GDM1 (cell line): Measurements from ENCODE around the gene SCAMP1.
"Not testable (repeated sequence)": the region's sequence is repeated elsewhere in the genome, so short reads cannot be mapped to it uniquely, and the experiment has no call there.

Experiments used
- DNase-seq: peaks from one replicate; lab custom pipeline; 2025; lab: John Stamatoyannopoulos, UW

The SCAMP1 gene

DNA sequence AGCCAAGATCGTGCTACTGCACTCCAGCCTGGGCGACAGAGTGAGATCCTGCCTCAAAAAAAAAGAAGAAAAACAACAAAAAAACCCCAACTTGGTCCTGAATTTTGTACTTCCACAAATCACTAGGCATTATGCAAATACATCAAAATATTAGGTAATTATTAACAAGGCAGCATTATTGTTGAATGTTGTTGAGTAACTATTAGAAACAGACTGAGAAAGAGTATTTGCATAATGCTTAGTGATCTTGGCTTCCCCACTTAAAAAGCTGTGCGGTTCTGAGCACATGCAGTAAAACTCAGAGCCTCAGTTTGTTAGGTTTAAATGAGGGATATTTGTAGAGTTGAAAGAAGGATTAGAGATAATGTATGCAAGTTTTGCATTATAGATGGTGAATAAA lies 64.2 kb downstream of the SCAMP1 start:
- no peak for DNase-seq

DNA sequence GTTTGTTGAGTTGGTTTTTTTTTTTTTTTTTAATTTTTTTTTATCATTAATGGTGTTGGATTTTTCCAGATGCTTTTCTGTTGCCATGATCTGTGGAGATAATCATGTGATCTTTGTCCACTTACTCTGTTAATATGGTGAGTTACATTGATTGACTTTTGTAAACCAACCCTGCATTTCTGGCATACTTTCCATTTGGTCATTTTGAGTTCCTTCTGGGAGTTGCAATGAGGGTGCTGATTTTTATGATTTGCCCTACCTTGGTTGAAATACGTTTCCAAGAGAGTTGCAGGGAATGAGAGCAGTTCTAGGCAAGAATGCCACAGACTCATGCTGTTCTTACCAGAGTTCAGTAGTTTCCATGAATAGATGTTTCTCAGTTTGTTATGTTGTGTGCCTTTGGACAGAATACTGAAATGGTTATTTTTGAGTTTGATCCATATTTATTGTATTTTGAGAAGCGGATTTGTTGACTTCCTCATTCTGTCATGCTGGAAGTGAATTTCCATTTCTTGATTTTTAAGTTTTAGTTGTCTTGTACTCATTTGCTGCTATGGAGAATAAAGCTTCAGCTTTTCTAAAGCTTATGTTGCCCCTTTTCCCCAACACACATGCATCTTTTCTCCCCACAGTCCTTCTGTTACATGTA lies 69.0 kb downstream of the SCAMP1 start:
- DNase-seq = no peak

DNA sequence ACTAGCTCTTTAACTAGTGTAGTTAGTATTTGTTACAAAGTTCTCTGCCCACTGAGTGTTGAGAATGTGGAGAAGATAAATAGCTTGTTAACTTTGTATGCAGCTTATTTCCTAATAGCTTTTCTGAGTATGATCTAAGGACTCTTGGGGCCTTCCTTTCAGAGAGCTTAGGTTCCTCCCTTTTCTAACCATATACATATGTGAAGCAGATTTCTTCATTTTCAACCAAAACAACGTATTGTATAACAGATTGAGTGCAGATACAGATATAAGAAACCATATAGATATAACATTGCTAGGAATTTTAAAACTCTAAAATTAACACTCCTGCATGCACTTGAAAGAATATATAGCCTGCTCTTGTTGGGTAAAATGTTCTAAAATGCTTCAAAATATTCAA lies 70.4 kb downstream of the SCAMP1 start:
- DNase-seq = no peak

DNA sequence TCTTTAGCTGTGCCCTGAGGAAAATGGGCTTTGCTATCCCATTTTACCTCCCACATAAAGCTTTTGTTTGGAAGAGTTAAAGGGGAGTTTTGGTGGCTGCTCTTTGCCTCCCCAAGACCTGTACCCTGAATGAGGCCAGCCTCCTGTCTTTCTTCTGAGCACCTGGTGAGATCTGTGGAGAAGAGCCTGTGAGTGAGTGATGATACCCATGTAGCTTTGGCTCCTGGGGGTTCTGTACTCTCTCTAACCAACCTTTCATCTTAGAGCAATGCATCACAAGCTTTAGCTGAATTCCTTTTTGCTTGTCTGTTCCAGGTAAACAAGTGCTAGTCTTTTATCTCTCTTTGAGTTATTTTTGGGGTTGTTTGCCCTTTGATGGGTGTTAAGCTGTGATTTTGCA lies 73.6 kb downstream of the SCAMP1 start:
- no peak for DNase-seq

DNA sequence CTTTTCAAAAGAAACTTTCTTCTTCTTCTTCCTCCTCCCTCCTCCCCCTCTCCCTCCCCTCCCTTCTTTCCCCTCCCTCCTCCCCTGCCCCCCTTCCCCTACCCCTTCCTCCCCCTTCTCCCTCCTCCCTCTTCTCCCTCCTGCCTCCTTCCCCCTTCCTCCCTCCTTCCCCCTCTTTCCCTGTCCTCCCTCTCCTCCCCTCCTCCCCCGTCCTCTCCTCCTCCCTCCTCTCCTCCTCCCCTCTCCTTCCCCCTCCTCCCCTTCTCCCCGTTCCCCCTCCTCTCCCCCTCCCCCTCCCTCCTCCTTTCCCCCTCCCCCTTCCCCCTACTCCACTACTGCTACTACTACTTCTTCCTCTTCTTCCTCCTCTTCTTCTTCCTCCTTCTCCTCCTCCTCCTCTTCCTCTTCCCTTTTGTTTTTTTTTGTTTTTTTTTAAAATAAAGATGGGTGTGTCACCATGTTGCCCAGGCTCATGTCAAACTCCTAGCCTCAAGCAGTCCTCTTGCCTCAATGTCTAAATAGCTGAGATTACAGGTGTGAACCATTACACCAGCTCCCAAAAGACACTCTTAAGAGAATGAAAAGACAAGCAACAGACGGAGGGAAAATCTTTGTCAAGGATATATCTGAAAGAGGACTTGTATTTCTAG lies 87.5 kb downstream of the SCAMP1 start:
- DNase-seq = no peak

DNA sequence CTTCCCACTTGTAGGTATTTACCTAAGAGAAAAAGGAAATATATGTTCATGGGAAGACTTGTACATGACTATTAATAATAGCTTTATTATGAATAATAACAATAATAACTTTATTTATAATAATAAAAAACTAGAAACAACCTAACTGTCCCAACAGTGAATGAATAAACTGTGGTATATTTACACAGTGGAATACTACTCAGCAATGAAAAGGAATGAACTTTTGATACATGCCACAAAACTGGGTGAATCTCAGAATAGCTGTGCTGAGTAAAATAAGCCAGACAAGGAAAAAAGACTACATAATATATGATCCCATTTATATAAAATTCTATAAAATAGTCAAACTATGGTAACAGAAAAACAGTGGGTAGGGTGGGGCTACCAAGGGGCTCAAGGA lies 88.7 kb downstream of the SCAMP1 start:
- DNase-seq = no peak

DNA sequence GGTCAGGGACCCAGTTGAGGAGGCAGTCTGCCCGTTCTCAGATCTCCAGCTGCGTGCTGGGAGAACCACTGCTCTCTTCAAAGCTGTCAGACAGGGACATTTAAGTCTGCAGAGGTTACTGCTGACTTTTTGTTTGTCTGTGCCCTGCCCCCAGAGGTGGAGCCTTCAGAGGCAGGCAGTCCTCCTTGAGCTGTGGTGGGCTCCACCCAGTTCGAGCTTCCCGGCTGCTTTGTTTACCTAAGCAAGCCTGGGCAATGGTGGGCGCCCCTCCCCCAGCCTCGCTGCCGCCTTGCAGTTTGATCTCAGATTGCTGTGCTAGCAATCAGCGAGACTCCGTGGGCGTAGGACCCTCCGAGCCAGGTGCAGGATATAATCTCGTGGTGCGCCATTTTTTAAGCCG lies 97.1 kb downstream of the SCAMP1 start:
- DNase-seq = not testable (repeated sequence)

DNA sequence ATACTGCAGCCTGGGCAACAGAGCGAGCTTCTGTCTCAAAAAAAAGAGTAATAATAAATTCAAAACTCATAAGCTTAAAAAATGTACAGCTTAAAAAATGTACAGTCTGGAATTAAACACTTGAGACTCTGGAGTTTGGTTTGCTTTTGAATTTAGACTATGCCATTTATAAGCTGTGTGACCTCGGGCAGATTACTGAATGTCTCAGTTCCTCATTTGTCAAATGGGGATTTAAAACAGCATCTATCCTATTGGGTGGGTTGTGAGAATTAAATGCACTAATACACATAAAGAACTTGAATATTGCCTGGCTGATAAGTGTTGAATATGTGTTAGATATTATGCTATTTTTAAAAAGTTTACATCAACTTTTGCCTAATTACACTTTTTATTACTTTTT lies 98.4 kb downstream of the SCAMP1 start:
- DNase-seq = no peak

DNA sequence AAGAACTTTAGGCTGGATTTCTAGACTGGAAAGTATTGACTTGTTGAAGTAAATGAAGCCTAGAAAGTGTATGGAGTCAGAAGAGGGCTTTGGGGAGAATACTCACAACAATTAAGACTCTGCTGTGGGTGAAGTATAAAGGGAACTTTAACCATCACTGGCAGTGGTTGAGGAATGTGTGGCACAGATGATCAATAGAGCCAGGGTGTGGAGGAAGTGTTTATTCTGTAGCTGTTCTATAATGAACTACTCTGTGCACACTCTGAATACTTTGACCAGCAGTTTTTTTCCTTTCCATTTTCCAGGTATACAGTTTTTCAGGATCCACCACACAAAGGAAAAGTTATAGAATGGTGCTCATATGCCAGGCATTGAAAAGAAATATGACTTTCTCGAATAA lies 106.7 kb downstream of the SCAMP1 start:
- no peak for DNase-seq

DNA sequence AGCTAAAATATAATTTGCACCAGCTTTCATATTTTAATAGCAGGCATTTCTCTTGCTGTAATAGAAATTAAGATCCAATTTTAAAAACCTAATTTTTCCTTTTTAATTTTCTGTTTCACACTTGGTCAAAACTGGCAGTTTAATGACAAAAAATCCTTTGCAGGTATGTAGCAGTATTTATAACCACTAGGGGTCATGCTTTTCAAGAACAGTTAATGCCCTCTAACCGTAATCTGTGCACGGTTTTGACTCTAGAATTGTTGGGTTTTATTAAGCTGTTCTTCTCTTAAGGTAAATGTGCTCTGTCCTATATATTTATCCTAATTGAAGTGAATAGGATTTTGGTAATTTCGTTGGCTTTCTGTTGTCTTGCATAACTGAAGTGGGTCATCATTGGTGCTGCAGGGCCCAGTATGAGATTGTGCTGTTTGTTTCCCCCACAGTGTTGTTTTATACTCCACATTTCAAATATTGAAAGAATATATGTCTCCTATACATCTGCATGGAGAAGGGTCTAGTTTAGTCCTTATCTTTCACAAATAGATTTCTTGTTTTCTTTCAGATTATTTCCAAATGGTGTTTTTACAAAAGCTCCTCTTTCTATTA lies 107.4 kb downstream of the SCAMP1 start:
- DNase-seq = peak; percentile 16

DNA sequence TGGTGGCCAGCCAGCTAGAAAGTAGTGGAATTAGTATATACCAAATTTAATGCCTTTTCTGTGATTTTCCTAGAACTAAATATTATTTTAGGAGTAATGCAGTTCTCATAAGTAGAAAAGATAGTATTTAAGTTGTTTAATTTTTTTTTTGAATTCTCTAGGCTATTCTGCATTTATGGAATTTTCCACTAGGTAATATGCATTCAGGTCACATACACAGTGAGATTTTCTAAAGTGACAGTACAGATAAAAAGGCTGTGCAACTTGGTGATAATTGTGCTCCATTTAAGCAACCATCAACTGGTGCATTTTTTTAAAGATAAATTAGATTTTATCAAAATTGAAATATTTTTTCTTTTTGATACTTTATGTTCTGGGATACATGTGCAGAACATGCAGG lies 111.5 kb downstream of the SCAMP1 start:
- no peak for DNase-seq

DNA sequence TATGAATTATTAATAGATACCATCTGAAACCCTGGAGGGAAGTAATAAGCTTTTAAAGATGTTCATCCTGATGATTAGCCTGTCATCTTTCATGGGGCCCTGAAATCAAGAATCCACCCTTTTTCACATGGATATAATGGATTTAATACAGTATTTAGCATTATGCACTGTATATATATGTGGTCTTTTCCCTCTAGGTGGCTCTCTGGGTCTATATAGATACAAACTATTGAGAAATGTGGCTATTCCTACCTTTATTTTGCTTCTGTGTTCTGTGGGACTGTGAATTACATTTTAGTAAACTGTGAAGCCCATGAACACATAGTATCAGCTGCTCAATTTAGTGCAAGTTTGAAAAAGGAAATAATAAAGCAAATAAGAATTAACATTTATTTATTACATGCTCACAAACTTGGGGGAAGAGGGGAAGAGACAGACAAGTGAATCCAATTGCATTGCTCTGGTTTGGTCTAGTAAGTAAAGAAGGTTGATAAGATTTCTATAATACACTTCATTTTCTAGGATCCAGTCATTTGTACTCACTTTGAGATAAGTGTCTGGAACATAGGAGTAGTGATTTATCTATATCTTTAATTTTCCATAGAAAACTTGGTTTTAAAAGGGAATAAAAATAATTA lies 112.2 kb downstream of the SCAMP1 start:
- DNase-seq = no peak

DNA sequence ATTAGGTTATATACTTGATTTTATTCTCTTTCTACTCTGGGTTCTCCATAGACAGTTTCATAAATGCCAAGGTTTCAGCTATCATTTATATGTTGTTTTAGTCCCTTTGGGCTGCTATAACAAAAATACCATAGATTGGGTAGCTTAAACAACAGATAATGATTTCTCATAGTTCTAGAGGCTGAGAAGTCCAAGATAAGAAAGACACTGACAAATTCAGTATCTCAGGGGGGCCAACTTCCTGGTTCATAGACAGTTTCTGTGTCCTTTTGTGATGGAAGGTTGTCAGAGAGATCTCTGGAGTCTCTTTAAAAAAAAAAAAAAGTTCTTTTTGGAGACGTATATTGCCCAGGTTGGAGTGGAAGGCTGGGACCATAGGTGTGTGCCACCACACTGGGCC lies 113.3 kb downstream of the SCAMP1 start:
- no peak for DNase-seq

DNA sequence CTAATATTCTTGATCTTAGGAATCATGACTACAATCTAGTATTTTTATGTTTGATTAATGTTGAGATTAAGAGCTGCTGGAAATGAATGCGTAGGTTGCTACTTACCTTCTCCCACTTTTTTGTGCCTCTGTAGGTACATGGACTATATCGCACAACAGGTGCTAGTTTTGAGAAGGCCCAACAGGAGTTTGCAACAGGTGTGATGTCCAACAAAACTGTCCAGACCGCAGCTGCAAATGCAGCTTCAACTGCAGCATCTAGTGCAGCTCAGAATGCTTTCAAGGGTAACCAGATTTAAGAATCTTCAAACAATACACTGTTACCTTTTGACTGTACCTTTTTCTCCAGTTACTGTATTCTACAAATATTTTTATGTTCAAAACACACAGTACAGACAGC lies 115.0 kb downstream of the SCAMP1 start:
- no peak for DNase-seq

DNA sequence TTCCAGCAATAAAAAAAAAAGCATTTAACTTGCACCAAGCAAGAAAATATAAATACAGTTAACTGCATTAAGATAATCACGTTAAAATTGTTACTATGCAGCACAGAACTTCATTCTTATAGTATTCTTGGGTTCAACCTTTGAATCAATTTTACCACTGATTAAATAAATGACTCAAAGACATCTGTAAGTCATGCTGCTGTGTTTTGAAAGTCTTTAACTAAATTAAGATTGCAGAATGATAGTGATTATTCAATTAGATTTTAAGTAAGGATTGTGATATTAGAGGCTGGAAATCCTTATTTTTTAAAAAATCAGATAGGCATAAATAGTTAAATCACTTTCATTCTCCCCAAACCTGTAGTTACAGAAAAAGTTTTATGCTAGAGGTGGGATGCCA lies 116.4 kb downstream of the SCAMP1 start:
- DNase-seq = no peak

DNA sequence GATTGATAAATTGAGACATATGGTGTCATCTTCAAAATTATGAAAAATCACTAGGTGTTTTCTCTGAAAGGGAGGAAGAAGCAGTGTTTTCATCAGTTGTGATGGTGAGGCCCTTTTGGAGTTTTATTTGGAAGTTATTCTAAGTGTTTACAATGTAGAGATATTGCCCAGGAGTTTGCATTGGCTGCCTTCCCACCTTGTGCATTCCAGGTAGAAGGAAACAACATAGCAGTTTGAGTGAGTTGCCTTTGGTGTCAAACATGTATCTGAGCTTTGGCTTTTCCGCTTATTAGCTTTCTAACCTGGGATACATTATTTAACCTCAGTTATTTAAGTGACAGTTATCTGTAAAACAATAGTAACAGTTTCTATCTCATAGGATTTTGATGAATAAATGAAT lies 122.5 kb downstream of the SCAMP1 start:
- no peak for DNase-seq

DNA sequence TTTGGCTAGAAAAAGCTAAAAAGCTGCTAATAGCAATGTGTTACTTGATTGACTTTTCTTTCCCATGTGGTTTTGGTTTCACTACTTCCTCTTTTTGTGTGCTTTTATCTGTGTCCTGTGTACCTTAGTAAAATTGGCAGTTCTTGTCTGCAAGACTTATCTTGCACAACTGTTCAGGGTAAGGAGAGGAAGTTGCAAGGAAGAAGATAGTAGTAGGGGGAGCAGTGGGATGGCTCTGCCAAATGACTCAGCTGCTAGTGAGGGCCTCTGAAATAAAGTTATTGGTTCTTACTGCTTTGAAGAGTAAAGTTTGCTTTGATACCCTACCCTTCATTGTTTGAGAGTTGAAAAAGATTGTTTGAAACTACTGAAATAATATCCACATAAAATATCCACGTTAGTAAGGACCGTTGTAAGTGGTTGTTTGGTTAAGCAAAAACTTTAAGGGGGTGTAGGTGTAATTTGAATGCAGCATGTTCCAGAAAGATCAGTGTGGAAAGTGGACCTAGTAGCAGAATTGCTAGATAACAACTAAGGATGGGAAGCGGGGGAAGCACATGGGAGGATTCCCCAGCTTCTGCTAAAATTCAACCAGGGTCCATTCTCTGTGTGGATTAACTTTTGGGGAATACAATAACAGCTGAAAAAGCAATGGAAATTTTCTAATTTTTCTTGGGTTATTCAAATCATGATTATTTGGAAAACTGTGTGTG lies 123.5 kb downstream of the SCAMP1 start:
- DNase-seq = peak; percentile 91

DNA sequence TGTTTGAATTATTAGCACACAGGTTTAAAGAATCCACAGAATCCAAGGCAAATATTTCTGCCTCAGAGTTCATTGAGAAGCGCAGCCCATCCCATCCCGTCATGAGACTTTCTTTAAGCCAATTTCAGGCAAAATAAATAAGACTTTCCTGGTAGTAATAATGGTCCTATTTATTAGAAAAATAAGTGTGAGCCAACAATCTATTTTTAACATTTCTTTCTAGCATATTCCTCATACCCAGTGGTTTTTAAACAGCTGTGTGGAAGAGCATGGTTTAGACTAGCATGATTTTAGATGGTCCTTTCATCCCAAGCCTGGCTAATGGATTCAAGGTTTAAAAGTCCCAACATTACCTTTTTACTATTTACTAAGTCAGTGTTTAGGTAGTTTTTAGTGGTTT lies 125.8 kb downstream of the SCAMP1 start:
- DNase-seq = no peak

DNA sequence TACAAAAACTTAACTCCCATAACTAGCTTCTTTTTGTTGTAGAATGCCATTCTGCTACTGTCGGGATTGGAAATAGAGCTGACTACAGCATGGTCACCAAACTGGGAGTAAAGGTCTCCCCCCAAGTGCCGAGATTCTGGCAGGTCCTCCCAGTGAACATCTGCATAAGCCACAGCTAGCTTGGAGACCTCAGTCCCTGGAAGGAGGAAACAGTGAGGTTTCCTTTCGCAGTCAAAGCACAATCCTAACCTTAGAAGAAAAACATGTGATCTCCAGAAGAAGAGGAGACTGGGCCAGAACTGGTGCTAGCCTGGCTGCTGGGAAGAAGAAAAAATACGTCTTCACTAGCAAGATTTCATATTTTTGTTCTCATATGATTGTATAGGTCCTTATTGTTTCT lies 127.4 kb downstream of the SCAMP1 start:
- DNase-seq = no peak

DNA sequence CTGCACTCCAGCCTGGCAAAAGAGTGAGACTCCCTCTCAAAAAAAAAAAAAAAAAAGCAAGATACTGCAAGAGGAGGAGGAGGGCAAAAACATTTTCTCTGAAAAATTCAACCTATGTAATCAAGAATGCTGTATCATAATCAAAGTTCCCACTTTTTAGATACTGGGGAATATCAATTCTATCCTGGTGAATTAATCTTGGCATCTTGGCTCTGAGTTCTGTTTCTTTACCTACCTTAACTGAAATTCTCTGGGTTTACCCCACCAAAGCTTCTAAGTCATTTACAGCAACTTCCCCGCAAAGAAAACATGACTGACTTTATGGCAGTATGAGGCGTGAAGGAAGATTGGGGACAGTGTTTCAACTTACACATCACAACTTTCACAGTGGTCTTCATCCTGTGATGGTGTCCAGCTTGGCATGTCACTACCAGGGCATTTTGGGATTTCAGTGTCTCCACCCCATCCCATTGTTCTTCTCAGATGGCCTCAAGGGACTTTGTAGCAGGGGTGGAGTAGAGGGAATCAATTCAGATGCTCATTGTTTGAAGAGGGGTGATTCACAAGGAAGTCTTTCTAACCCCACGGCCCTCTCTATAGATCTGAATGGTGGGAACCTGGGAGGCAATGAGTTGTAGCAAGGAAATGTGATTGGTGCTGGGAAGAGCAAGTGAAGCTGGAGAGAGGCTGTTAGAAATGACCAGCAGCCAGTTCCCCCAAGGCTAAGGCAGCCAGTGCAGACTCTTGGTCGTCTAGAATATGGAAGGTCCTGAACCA lies 130.5 kb downstream of the SCAMP1 start:
- DNase-seq = no peak

DNA sequence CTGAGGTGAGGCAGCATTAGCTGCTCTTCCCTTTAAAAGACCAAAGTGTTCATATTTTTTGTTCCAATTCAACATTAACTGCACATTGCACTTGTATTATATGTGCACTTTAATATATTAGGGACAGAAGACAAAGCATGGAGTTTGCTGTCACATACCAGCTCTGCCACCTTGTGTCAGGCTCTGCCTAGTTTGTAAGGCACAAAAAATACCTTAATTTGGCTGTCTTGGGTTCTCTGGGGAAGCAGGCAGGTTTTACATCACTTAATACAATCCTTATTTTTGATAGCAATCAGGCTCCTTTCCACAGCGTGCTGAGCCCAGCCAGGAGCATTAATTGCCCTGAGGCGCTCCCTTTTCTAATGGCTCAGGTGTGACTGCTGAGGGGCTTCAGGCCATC lies 131.8 kb downstream of the SCAMP1 start:
- DNase-seq = no peak

DNA sequence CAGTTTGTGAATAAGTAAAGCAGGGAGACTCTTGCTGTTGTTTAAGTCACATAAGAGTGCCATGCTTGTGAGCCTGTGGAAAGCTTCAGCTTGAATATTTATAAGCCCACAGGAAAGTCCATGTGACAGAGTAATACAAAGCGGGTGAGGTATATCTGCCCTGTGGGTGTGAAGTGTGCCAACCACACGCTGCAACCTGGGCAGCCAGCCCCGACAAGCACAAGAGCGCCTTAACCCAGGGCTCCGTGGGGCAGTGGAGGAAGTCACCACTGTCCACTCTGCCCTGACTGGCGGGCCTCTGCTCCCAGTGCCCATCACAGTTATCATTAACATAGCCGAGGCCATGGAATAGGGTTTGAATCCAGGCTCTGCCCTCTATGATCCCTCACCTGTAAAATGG lies 132.2 kb downstream of the SCAMP1 start:
- no peak for DNase-seq
